Mammary epithelial cell (primary cell): ENCODE measurements around the gene LBH.

ENCODE experiments used
- CTCF ChIP-seq, 2 donors: IDR thresholded peaks in 1 of 2; conservative IDR thresholded peaks in 1 of 2; 2 replicates each; pipeline ENCODE4 v1.5.1; 2011 to 2012; ENCODE audit warnings: inconsistent platforms in 2 of 2, low read length in 2 of 2, mild to moderate bottlenecking in 2 of 2, control low read depth in 1 of 2, low read depth in 1 of 2; ENCODE audit not compliant: insufficient read depth in 1 of 2; ENCODE audit errors: extremely low read depth in 1 of 2
- EZH2 ChIP-seq: IDR thresholded peaks from 2 replicates; pipeline ENCODE4 v1.6.1; 2012; ENCODE audit warnings: low read length, inconsistent platforms, borderline replicate concordance

GRCh38 chr2:30268296-30268871 lies 37.0 kb downstream of the LBH start:
- TF ChIP-seq EZH2, result no peak
- TF ChIP-seq CTCF (conservative IDR thresholded peaks at IDR 0.05 in 1 of 2, IDR thresholded peaks at IDR 0.05 in 1 of 2; ENCODE audit: extremely low read depth in 1 of 2, insufficient read depth in 1 of 2, low read depth in 1 of 2, low read length in 2 of 2), result no peak
